IMR-90 (cell line): Measurements from ENCODE around the gene RAB11FIP4.

ENCODE experiments used
- BHLHE40 ChIP-seq: fragments of 150-350 bp; IDR thresholded peaks from 2 replicates; pipeline ENCODE4 v1.6.1; 2016; ENCODE audit warnings: mild to moderate bottlenecking, low read depth, low read length
- CEBPB ChIP-seq: IDR thresholded peaks from 2 replicates; pipeline ENCODE4 v1.6.1; 2012; ENCODE audit warnings: low read depth, low read length, improper control_type of control experiment
- FOS ChIP-seq: fragments of 150-350 bp; IDR thresholded peaks from 2 replicates; pipeline ENCODE4 v1.6.1; 2016; ENCODE audit warnings: low read depth, low read length
- MAZ ChIP-seq: IDR thresholded peaks from 2 replicates; pipeline ENCODE4 v1.6.1; 2012; ENCODE audit warnings: low read depth, mild to moderate bottlenecking, low read length, improper control_type of control experiment, moderate library complexity, borderline replicate concordance
- MXI1 ChIP-seq: IDR thresholded peaks from 2 replicates; pipeline ENCODE4 v1.6.1; 2012; ENCODE audit warnings: low read depth, mild to moderate bottlenecking, low read length, moderate library complexity, borderline replicate concordance
- POLR2A ChIP-seq: IDR thresholded peaks from 2 replicates; pipeline ENCODE4 v1.6.1; 2012; ENCODE audit warnings: mild to moderate bottlenecking, low read depth, low read length
- RAD21 ChIP-seq: IDR thresholded peaks from 2 replicates; pipeline ENCODE4 v1.6.1; 2012; ENCODE audit warnings: low read length, improper control_type of control experiment
- RCOR1 ChIP-seq: IDR thresholded peaks from 2 replicates; pipeline ENCODE4 v1.6.1; 2012; ENCODE audit warnings: mild to moderate bottlenecking, low read length, improper control_type of control experiment; ENCODE audit not compliant: insufficient replicate concordance
- RFX5 ChIP-seq: IDR thresholded peaks from 2 replicates; pipeline ENCODE4 v1.8.0; 2012; ENCODE audit warnings: low read depth, mild to moderate bottlenecking, low read length, moderate library complexity
- SMC3 ChIP-seq: fragments of 150-350 bp; IDR thresholded peaks from 2 replicates; pipeline ENCODE4 v1.6.1; 2016; ENCODE audit warnings: low read depth, mild to moderate bottlenecking, antibody characterized with exemption, low read length, moderate library complexity
- TF ChIP-seq, protein P1 (sequence below): conservative IDR thresholded peaks from 2 replicates; pipeline ENCODE4 v1.5.1; 2012; ENCODE audit warnings: mild to moderate bottlenecking, low read depth, low read length, improper control_type of control experiment
- TF ChIP-seq, protein P2 (sequence below): fragments of 150-350 bp; IDR thresholded peaks from 2 replicates; pipeline ENCODE4 v1.6.1; 2016; ENCODE audit warnings: low read depth, mild to moderate bottlenecking, low read length, moderate library complexity, borderline replicate concordance
- TF ChIP-seq, protein P3 (sequence below): fragments of 150-350 bp; IDR thresholded peaks from 2 replicates; pipeline ENCODE4 v1.6.1; 2017; ENCODE audit warnings: mild to moderate bottlenecking, antibody characterized with exemption, low read length, low read depth

GRCh38 chr17:31401456-31402254 is 10.2 kb downstream of the RAB11FIP4 start:
- TF ChIP-seq, protein P1, sequence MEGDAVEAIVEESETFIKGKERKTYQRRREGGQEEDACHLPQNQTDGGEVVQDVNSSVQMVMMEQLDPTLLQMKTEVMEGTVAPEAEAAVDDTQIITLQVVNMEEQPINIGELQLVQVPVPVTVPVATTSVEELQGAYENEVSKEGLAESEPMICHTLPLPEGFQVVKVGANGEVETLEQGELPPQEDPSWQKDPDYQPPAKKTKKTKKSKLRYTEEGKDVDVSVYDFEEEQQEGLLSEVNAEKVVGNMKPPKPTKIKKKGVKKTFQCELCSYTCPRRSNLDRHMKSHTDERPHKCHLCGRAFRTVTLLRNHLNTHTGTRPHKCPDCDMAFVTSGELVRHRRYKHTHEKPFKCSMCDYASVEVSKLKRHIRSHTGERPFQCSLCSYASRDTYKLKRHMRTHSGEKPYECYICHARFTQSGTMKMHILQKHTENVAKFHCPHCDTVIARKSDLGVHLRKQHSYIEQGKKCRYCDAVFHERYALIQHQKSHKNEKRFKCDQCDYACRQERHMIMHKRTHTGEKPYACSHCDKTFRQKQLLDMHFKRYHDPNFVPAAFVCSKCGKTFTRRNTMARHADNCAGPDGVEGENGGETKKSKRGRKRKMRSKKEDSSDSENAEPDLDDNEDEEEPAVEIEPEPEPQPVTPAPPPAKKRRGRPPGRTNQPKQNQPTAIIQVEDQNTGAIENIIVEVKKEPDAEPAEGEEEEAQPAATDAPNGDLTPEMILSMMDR, result no peak
- TF ChIP-seq SMC3, result no peak
- no peak for TF ChIP-seq RAD21
- TF ChIP-seq POLR2A, result no peak
- no peak for TF ChIP-seq MXI1
- TF ChIP-seq, protein P2, sequence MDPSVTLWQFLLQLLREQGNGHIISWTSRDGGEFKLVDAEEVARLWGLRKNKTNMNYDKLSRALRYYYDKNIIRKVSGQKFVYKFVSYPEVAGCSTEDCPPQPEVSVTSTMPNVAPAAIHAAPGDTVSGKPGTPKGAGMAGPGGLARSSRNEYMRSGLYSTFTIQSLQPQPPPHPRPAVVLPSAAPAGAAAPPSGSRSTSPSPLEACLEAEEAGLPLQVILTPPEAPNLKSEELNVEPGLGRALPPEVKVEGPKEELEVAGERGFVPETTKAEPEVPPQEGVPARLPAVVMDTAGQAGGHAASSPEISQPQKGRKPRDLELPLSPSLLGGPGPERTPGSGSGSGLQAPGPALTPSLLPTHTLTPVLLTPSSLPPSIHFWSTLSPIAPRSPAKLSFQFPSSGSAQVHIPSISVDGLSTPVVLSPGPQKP, result no peak
- TF ChIP-seq CEBPB, result no peak
- TF ChIP-seq, protein P3, sequence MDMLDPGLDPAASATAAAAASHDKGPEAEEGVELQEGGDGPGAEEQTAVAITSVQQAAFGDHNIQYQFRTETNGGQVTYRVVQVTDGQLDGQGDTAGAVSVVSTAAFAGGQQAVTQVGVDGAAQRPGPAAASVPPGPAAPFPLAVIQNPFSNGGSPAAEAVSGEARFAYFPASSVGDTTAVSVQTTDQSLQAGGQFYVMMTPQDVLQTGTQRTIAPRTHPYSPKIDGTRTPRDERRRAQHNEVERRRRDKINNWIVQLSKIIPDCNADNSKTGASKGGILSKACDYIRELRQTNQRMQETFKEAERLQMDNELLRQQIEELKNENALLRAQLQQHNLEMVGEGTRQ, result no peak
- TF ChIP-seq RFX5, result no peak
- TF ChIP-seq BHLHE40, result no peak
- no peak for TF ChIP-seq RCOR1
- TF ChIP-seq FOS, result no peak
- no peak for TF ChIP-seq MAZ
